ENCODE data around the gene SEPTIN8.

The SEPTIN8 gene

DNA sequence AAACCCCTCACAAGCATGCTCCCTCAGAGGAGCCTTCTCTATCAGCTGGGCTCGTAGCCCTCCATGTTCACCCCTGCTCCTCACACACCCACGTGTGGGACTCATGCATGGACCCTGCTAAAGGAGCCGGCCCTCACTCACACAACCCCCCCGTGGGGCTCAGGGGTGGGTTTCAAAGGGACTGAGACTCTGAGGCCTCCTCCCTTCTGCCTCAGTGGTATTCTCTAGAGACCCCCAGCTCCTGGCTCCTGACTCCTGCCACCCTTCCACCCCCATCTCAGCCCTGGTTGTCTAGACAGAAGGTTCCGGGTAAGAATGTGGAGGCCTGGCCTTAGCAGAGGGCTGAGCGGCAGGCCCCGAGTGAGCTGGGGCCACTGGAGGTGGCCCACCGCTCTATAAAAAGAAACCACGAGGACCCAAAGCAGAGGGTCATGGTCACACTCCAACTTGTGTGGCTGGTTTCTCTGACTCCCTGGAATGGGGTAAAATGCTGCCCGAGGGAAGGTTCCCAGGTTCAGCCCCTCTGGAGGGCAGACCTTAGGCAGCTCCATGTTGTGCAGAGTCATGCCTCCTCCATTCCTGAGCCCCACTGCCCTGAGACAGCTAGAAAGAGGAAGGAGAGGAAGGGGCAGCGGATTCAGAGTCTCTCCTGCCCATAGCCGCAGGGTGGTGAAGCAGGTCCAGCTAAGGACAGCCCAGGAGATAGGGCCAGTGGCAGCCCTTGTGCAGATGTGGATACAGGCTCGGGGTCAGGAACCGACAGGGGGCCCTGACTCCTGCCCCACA is 10.8 kb downstream of the SEPTIN8 start:
- TF ChIP-seq, protein P1, sequence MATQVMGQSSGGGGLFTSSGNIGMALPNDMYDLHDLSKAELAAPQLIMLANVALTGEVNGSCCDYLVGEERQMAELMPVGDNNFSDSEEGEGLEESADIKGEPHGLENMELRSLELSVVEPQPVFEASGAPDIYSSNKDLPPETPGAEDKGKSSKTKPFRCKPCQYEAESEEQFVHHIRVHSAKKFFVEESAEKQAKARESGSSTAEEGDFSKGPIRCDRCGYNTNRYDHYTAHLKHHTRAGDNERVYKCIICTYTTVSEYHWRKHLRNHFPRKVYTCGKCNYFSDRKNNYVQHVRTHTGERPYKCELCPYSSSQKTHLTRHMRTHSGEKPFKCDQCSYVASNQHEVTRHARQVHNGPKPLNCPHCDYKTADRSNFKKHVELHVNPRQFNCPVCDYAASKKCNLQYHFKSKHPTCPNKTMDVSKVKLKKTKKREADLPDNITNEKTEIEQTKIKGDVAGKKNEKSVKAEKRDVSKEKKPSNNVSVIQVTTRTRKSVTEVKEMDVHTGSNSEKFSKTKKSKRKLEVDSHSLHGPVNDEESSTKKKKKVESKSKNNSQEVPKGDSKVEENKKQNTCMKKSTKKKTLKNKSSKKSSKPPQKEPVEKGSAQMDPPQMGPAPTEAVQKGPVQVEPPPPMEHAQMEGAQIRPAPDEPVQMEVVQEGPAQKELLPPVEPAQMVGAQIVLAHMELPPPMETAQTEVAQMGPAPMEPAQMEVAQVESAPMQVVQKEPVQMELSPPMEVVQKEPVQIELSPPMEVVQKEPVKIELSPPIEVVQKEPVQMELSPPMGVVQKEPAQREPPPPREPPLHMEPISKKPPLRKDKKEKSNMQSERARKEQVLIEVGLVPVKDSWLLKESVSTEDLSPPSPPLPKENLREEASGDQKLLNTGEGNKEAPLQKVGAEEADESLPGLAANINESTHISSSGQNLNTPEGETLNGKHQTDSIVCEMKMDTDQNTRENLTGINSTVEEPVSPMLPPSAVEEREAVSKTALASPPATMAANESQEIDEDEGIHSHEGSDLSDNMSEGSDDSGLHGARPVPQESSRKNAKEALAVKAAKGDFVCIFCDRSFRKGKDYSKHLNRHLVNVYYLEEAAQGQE (IDR thresholded peaks at IDR 0.05; ENCODE audit: insufficient read depth in 1 of 2, low read depth in 2 of 2, low read length in 2 of 2): no peak
- TF ChIP-seq SIN3A (IDR thresholded peaks at IDR 0.05; ENCODE audit: borderline replicate concordance, insufficient read depth, low read length) (no peak), POLR2AphosphoS5 (IDR thresholded peaks at IDR 0.05; ENCODE audit: low read depth, low read length) (no peak), FOXP2 (optimal IDR thresholded peaks at IDR 0.05; ENCODE audit: borderline replicate concordance, extremely low read depth, extremely low read length, insufficient read depth) (no peak), TAF1 (IDR thresholded peaks at IDR 0.05; ENCODE audit: borderline replicate concordance, insufficient read depth, low read length) (no peak)

DNA sequence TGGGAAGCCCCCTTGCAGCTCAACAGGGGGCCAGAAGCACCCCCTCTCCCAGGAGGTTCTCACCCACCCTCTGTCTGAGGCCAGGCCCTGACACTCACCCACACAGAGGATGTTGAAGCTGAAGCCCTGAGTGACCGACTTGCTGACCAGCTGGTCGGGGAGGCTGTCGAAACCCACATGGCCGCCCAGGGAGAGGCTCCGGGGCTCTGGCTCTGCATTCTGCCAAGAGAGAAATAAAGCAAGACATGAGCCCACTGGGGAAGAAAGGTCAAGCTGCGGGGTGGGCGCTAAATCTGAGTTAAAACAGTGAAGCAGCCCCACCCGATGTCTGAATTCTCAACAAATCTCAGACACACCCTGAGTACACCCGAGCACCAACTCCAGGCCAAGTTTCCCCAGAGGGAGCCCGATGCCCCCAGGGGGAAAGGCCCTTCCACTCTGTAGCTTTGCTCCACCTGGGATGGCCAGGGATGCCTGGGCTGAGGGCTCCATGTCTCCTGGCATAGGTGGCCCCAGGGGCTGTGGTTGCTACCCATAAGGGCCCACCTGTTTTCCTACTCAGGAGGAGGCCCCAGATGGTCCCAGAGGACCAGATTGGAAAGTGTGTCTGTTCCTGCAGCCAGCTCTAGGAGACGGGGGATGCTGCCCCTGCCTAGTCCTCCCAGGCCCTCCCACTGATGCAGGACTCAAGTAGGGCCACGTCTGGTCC is 11.6 kb downstream of the SEPTIN8 start:
- TF ChIP-seq, protein P1 (IDR thresholded peaks at IDR 0.05; ENCODE audit: insufficient read depth in 1 of 2, low read depth in 2 of 2, low read length in 2 of 2): no peak
- no peak for TF ChIP-seq POLR2AphosphoS5 (IDR thresholded peaks at IDR 0.05; ENCODE audit: low read depth, low read length)
- no peak for TF ChIP-seq TAF1 (IDR thresholded peaks at IDR 0.05; ENCODE audit: borderline replicate concordance, insufficient read depth, low read length)
- TF ChIP-seq SIN3A (IDR thresholded peaks at IDR 0.05; ENCODE audit: borderline replicate concordance, insufficient read depth, low read length): no peak
- no peak for TF ChIP-seq FOXP2 (optimal IDR thresholded peaks at IDR 0.05; ENCODE audit: borderline replicate concordance, extremely low read depth, extremely low read length, insufficient read depth)

DNA sequence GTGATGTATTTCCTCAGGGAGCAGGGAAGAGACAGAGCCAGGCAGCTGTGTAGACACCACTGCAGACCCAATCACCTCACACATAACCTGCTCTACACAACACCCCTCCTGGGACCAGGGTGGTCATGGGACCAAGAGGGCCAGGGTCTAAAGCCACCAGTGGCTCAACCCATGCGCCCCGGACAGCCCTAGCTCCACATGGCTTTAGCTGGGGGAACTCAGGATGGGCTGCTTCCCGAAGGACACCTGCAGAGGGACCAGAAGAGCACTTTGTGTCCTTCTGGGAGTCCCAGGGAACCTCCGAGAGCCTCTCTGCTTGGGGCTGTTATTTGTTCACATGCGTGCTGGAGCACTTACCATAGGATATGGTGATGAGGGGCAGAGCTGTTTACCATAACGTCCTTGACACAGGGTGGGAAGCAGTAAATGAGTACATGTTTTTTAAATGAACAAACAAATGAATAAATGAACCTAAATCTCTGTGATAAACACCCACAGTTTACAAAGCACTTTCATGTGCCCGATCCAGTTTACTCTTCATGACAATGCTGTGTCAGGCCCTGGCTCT is 12.3 kb downstream of the SEPTIN8 start:
- TF ChIP-seq TAF1 (IDR thresholded peaks at IDR 0.05; ENCODE audit: borderline replicate concordance, insufficient read depth, low read length): no peak
- TF ChIP-seq, protein P1 (IDR thresholded peaks at IDR 0.05; ENCODE audit: insufficient read depth in 1 of 2, low read depth in 2 of 2, low read length in 2 of 2): no peak
- TF ChIP-seq SIN3A (IDR thresholded peaks at IDR 0.05; ENCODE audit: borderline replicate concordance, insufficient read depth, low read length): no peak
- no peak for TF ChIP-seq FOXP2 (optimal IDR thresholded peaks at IDR 0.05; ENCODE audit: borderline replicate concordance, extremely low read depth, extremely low read length, insufficient read depth)
- TF ChIP-seq POLR2AphosphoS5 (IDR thresholded peaks at IDR 0.05; ENCODE audit: low read depth, low read length): no peak

DNA sequence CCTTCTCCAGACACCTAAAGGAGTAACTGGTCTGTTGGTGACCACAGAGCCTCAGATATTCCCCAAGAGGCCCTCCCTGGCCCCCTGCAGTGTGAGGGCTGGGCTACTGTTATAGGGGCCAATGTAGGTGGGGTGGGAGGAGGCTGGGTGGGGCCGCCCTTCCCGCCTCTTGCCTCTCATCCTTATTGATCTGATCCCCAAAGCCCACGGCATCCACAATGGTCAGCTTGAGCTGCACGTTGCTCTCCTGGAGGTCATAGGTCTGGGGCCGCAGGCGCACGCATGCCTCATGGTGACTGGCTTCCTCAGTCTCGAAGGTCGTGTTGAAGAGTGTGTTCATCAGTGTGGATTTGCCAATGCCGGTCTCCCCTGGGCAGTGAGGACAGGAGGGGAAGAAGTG is 13.0 kb downstream of the SEPTIN8 start:
- TF ChIP-seq, protein P1 (IDR thresholded peaks at IDR 0.05; ENCODE audit: insufficient read depth in 1 of 2, low read depth in 2 of 2, low read length in 2 of 2): no peak
- TF ChIP-seq FOXP2 (optimal IDR thresholded peaks at IDR 0.05; ENCODE audit: borderline replicate concordance, extremely low read depth, extremely low read length, insufficient read depth) (no peak), TAF1 (IDR thresholded peaks at IDR 0.05; ENCODE audit: borderline replicate concordance, insufficient read depth, low read length) (no peak), SIN3A (IDR thresholded peaks at IDR 0.05; ENCODE audit: borderline replicate concordance, insufficient read depth, low read length) (no peak), POLR2AphosphoS5 (IDR thresholded peaks at IDR 0.05; ENCODE audit: low read depth, low read length) (no peak)

Data from PFSK-1 (cell line).